ENCODE measurements around the gene CBX5.

DNA sequence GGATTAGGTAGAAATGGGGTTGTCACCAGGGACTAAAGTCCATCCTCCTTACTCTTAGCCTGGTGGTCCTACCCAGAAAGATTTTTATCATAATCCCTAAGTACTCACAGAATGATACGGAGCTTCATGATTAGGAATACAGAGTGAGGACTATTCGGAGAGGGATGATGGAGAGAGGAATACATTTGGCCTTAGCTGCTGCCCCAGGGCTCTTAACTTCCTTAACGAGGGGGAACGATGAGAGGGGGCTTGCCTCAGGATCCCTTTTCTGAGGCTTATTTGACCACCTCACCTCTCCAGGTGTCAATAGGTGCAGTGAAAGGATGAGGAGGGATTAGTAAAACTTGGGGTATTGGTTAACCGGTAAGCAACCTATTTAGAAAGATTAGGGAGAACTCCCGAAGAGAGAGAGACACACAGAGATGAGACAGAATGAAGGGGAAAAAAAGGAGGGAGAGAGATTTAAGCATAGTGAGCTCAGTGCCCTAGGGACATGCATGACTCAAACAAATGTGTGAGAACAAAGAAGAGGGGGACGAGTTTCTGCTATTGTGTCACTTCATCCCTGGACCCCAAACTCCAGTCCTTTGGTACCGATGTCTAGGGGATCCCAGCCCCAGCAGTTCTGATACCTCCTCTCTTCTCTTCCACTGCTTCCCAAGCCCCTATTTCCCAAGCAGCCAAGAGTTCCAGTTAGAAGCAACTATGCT is 19.7 kb upstream of the CBX5 start:
- no peak for TF ChIP-seq CTCF (IDR thresholded peaks at IDR 0.05)
- TF ChIP-seq POLR2A (IDR thresholded peaks at IDR 0.05): no peak

All from stomach (tissue), 4 donors.